Measurements from ENCODE around the gene ZFP90. TPM values are rescaled to one million over a fixed set of nuclear protein-coding genes. Genes with fewer than 3 reads are reported as not detected.

ZFP90 gene
- total RNA-seq, 1 experiment from 2014 or later: 21.8 TPM

GRCh38 chr16:68520649-68521086, 18.4 kb upstream of the ZFP90 start:
- no peaks in the 10 kb centered on the region for H4K20me1 ChIP-seq (ENCODE audit: insufficient read depth)
- H3K27me3 ChIP-seq (ENCODE audit: insufficient read depth, low read length): no peaks in the 10 kb centered on the region
- peak overlapping the region; percentile 59 for H3K4me2 ChIP-seq (ENCODE audit: low read length)
- H3K4me3 ChIP-seq (replicated peaks in 1 of 2; ENCODE audit: low read depth in 1 of 2, low read length in 2 of 2): no peak overlapping the region
- CTCF ChIA-PET: interaction anchor here (0.6 to 1.4 kb wide), 16 partner anchors 9 to 327 kb away, joined by 3 to 14 read pairs (median 4); partner anchors contain the start of gene SLC7A6
- peak; percentile 97 for ATAC-seq
- POLR2A ChIA-PET: no interaction called here
- DNase-seq (ENCODE audit: low read depth, low spot score): peak; percentile 81
- peak overlapping the region; percentile 68 for H2AFZ ChIP-seq (ENCODE audit: low read depth, low read length, poor library complexity, severe bottlenecking)
- no peaks in the 10 kb centered on the region for H3K36me3 ChIP-seq (ENCODE audit: control insufficient read depth in 1 of 2, insufficient read depth in 2 of 2, low read length in 2 of 2)
- no peaks in the 10 kb centered on the region for H3K9me2 ChIP-seq (ENCODE audit: insufficient read depth)
- H3K4me1 ChIP-seq (ENCODE audit: control insufficient read depth in 1 of 2, insufficient read depth in 2 of 2, low read length in 2 of 2): peaks cover 3 to 9% of the 10 kb centered on the region in 2 experiments; a peak in 3 of 4 replicates
- RAD21 ChIA-PET (ENCODE audit: low non-redundant PET in 1 of 2, low total read pairs in 2 of 2, uncharacterized antibody in 2 of 2, unreplicated experiment in 2 of 2): no interaction called here
- intact Hi-C loops (cut with micrococcal nuclease): loop anchor here (10.0 kb wide), 1 partner anchor 604 kb away; no protein-coding TSS in a partner anchor
- H3K79me2 ChIP-seq (ENCODE audit: insufficient read depth, low read length): no peaks in the 10 kb centered on the region
- H3K9ac ChIP-seq (ENCODE audit: low read length): no peak overlapping the region
- BruUV-seq (replicated peaks): no TSS peak
- H3K9me3 ChIP-seq (ENCODE audit: control insufficient read depth in 1 of 2, insufficient read depth in 1 of 2, low read depth in 1 of 2, low read length in 2 of 2): no peaks in the 10 kb centered on the region
- H3K27ac ChIP-seq (ENCODE audit: low read depth, low read length): no peak overlapping the region
- TF ChIP-seq EGR1 (IDR thresholded peaks at IDR 0.05; ENCODE audit: low read depth) (peak; percentile 75), CEBPB (IDR thresholded peaks at IDR 0.05; ENCODE audit: low read depth) (no peak), FOSL1 (IDR thresholded peaks at IDR 0.05; ENCODE audit: low read depth) (no peak), JUND (IDR thresholded peaks at IDR 0.05) (no peak), RAD21 (IDR thresholded peaks at IDR 0.05; ENCODE audit: low read depth) (peak; percentile 71), MAX (IDR thresholded peaks at IDR 0.05) (peak; percentile 91), CTCF (IDR thresholded peaks at IDR 0.05 in 2 of 3, conservative IDR thresholded peaks at IDR 0.05 in 1 of 3; ENCODE audit: borderline replicate concordance in 1 of 3, insufficient read depth in 1 of 3, low read depth in 2 of 3, low read length in 2 of 3) (peak; percentile 98 to 100 (median 99)), SIN3A (IDR thresholded peaks at IDR 0.05; ENCODE audit: low read depth) (no peak), ATF3 (IDR thresholded peaks at IDR 0.05) (no peak), ELF1 (IDR thresholded peaks at IDR 0.05; ENCODE audit: borderline replicate concordance, low read depth) (no peak), ZNF274 (IDR thresholded peaks at IDR 0.05; ENCODE audit: low read depth, low read length) (no peak), POLR2AphosphoS5 (IDR thresholded peaks at IDR 0.05; ENCODE audit: low read depth, low read length) (no peak), POLR2A (IDR thresholded peaks at IDR 0.05; ENCODE audit: borderline replicate concordance, extremely low read depth, insufficient read depth, insufficient read length) (no peak), SP1 (IDR thresholded peaks at IDR 0.05; ENCODE audit: low read depth) (no peak), ZFX (IDR thresholded peaks at IDR 0.05) (no peak), CBX3 (IDR thresholded peaks at IDR 0.05; ENCODE audit: low read depth) (peak; percentile 64; the same call in 1 of the 2 replicates), EZH2phosphoT487 (IDR thresholded peaks at IDR 0.05; ENCODE audit: borderline replicate concordance) (no peak), YY1 (IDR thresholded peaks at IDR 0.05; ENCODE audit: extremely low read depth, insufficient replicate concordance, low read depth, low read length) (no peak), SRF (IDR thresholded peaks at IDR 0.05; ENCODE audit: low read depth) (no peak), REST (IDR thresholded peaks at IDR 0.05; ENCODE audit: low read depth) (no peak), EZH2 (IDR thresholded peaks at IDR 0.05) (no peak), ZBTB33 (IDR thresholded peaks at IDR 0.05; ENCODE audit: extremely low read depth, insufficient replicate concordance, low read length) (no peak)
